H1 (cell line): ENCODE results near the gene MPDU1. TPM values are rescaled to one million over a fixed set of nuclear protein-coding genes. Genes with fewer than 3 reads are reported as not detected.

Source experiments
- CHD2 ChIP-seq: IDR thresholded peaks from 2 replicates; pipeline ENCODE4 v1.6.1; 2012; ENCODE audit warnings: low read length, improper control_type of control experiment
- CREB1 ChIP-seq: IDR thresholded peaks from 2 replicates; pipeline ENCODE4 v1.6.1; 2012; ENCODE audit warnings: inconsistent platforms
- E2F6 ChIP-seq: IDR thresholded peaks from 2 replicates; pipeline ENCODE4 v1.6.1; 2012; ENCODE audit warnings: inconsistent platforms
- EZH2 ChIP-seq: fragments of 200-600 bp; sonication (generic); IDR thresholded peaks from 2 replicates; pipeline ENCODE4 v1.7.1; 2012; ENCODE audit warnings: low read depth, mild to moderate bottlenecking, moderate library complexity, low read length, inconsistent platforms; ENCODE audit not compliant: severe bottlenecking
- FOSL1 ChIP-seq: IDR thresholded peaks from 2 replicates; pipeline ENCODE4 v1.6.1; 2011; ENCODE audit warnings: mild to moderate bottlenecking, low read depth, low read length, moderate library complexity; ENCODE audit not compliant: insufficient read depth
- GTF2F1 ChIP-seq: IDR thresholded peaks from 2 replicates; pipeline ENCODE4 v1.6.1; 2012; ENCODE audit warnings: low read depth, low read length, improper control_type of control experiment, borderline replicate concordance
- KDM5A ChIP-seq: fragments of 200-600 bp; IDR thresholded peaks from 2 replicates; pipeline ENCODE4 v1.7.1; 2012; ENCODE audit warnings: mild to moderate bottlenecking, low read length, inconsistent platforms, mixed read lengths
- MAX ChIP-seq: IDR thresholded peaks from 2 replicates; pipeline ENCODE4 v1.6.1; 2012; ENCODE audit warnings: inconsistent platforms
- NANOG ChIP-seq: IDR thresholded peaks from 2 replicates; pipeline ENCODE4 v1.6.1; 2011; ENCODE audit warnings: low read length, low read depth, mild to moderate bottlenecking, inconsistent platforms; ENCODE audit not compliant: insufficient read depth, poor library complexity, severe bottlenecking
- PHF8 ChIP-seq: fragments of 200-600 bp; sonication (generic); conservative IDR thresholded peaks from 2 replicates; pipeline ENCODE4 v1.7.1; 2012; ENCODE audit warnings: low read depth, mild to moderate bottlenecking, inconsistent platforms, low read length, moderate library complexity
- POLR2A ChIP-seq, 2 experiments: IDR thresholded peaks; 1 replicate in 1 of 2; 2 replicates in 1 of 2; pipeline ENCODE4 v1.6.1; 2011; ENCODE audit warnings: low read depth in 2 of 2, low read length in 2 of 2, mild to moderate bottlenecking in 2 of 2; ENCODE audit errors: control extremely low read depth in 1 of 2
- POLR2AphosphoS5 ChIP-seq: IDR thresholded peaks from 2 replicates; pipeline ENCODE4 v1.6.1; 2011; ENCODE audit warnings: low read depth, low read length
- RAD21 ChIP-seq, 2 experiments: IDR thresholded peaks in 1 of 2; conservative IDR thresholded peaks in 1 of 2; 2 replicates each; pipeline ENCODE4 v1.6.1; 2011; ENCODE audit warnings: low read depth in 2 of 2, low read length in 2 of 2, improper control_type of control experiment in 1 of 2, inconsistent platforms in 1 of 2, mild to moderate bottlenecking in 1 of 2, moderate library complexity in 1 of 2
- RNF2 ChIP-seq: fragments of 200-900, 300-1000 bp; sonication (generic); IDR thresholded peaks from 2 replicates; pipeline ENCODE4 v1.7.1; 2016; ENCODE audit warnings: borderline replicate concordance, low read depth, mild to moderate bottlenecking, antibody characterized with exemption, low read length; ENCODE audit not compliant: poor library complexity, severe bottlenecking; ENCODE audit errors: missing control alignments
- RXRA ChIP-seq: IDR thresholded peaks from 2 replicates; pipeline ENCODE4 v1.6.1; 2011; ENCODE audit warnings: low read depth, mild to moderate bottlenecking, low read length, moderate library complexity; ENCODE audit not compliant: insufficient read depth
- SIN3A ChIP-seq, 2 experiments: IDR thresholded peaks in 1 of 2; conservative IDR thresholded peaks in 1 of 2; 2 replicates each; pipeline ENCODE4 v1.6.1; 2011 to 2012; ENCODE audit warnings: low read length in 2 of 2, improper control_type of control experiment in 1 of 2, low read depth in 1 of 2, mild to moderate bottlenecking in 1 of 2
- SP1 ChIP-seq: IDR thresholded peaks from 2 replicates; pipeline ENCODE4 v1.6.1; 2011; ENCODE audit warnings: low read depth, low read length
- SUZ12 ChIP-seq: fragments of 200-600 bp; sonication (generic); IDR thresholded peaks from 2 replicates; pipeline ENCODE4 v1.6.1; 2012; ENCODE audit warnings: mild to moderate bottlenecking, inconsistent platforms, low read length, moderate library complexity, mixed read lengths
- TAF1 ChIP-seq: IDR thresholded peaks from 2 replicates; pipeline ENCODE4 v1.6.1; 2011; ENCODE audit warnings: mild to moderate bottlenecking, low read depth, low read length
- TBP ChIP-seq: IDR thresholded peaks from 2 replicates; pipeline ENCODE4 v1.6.1; 2011; ENCODE audit warnings: low read depth, low read length, improper control_type of control experiment
- polyA plus RNA-seq, 7 experiments: library from polyadenylated mRNA; depleted of rRNA in 3 of 7; stranded (reverse) in 5 of 7; unstranded in 2 of 7; fragments of >200 nt in 5 of 7; fragments of 200-250 nt in 2 of 7; gene quantifications; 1 replicate in 5 of 7; 2 replicates in 1 of 7; 4 replicates in 1 of 7; pipeline versions ENCODE4 v1.2.1 to v1.2.3, GENCODE V29; 2011 to 2013; ENCODE audit warnings: missing spikeins in 2 of 7, mixed read lengths in 2 of 7
- total RNA-seq: library from RNA; stranded (reverse); fragmentation: NEBNext Ultra II Directional; extraction: Animal tissue kit (Norgen Biotek cat#: 25700); gene quantifications from 2 replicates; pipeline ENCODE4 v1.2.1, GENCODE V29; 2021

The MPDU1 gene
- total and polyA plus RNA-seq, 2 of the 8 experiments (the other 6 are each of a cell fraction or from before 2014, with no cell fraction given), result 63.2 to 142 TPM

GRCh38 chr17:7573324-7574080, 10.2 kb upstream of the MPDU1 start (continued):
- TF ChIP-seq RXRA (no peak), NANOG (peak; percentile 42), FOSL1 (no peak), RAD21 (IDR thresholded peaks at IDR 0.05 in 1 of 2, conservative IDR thresholded peaks at IDR 0.05 in 1 of 2; ENCODE audit: low read depth in 2 of 2, low read length in 2 of 2) (no peak), SUZ12 (no peak), PHF8 (peak; percentile 53; the same call in 1 of the 2 replicates), CHD2 (peak; percentile 29; the same call in 1 of the 2 replicates), GTF2F1 (no peak), POLR2A (IDR thresholded peaks at IDR 0.05; ENCODE audit: control extremely low read depth in 1 of 2, low read depth in 2 of 2, low read length in 2 of 2) (peak; percentile 87 to 96), E2F6 (peak; percentile 24; the same call in 1 of the 2 replicates), KDM5A (no peak), SIN3A (conservative IDR thresholded peaks at IDR 0.05 in 1 of 2, IDR thresholded peaks at IDR 0.05 in 1 of 2; ENCODE audit: low read depth in 1 of 2, low read length in 2 of 2) (peak in 1 of 2 experiments; percentile 90; a peak in 2 of 4 replicates), RNF2 (no peak), POLR2AphosphoS5 (peak; percentile 94), SP1 (no peak), MAX (peak; percentile 93), CREB1 (peak; percentile 88), TAF1 (peak; percentile 77), TBP (peak; percentile 80; the same call in 1 of the 2 replicates), EZH2 (no peak)
